Activated T-cell treated with anti-CD3 and anti-CD28 coated beads, Interleukin-2, amount 50 U/mL, for 4 hours (primary cell): Measurements from ENCODE around the gene MAST4. TPM values are rescaled to one million over a fixed set of nuclear protein-coding genes. Genes with fewer than 3 reads are reported as not detected.

ENCODE experiments used
- ATAC-seq, 2 donors: fragments of 200-7000 bp; cut with Tn5 transposase; one replicate each; pipeline ENCODE4 v1.10.0; 2021
- DNase-seq: peaks from one replicate; pipeline ENCODE4 v3.0.0-alpha.2; 2020
- H3K27me3 Mint-ChIP-seq: one replicate; pipeline ENCODE4 v1.8.0; 2021; ENCODE audit warnings: low read depth, mixed read lengths
- H3K36me3 Mint-ChIP-seq: one replicate; pipeline ENCODE4 v1.8.0; 2022; ENCODE audit warnings: mixed read lengths; ENCODE audit not compliant: insufficient read depth
- H3K4me1 Mint-ChIP-seq: one replicate; pipeline ENCODE4 v1.8.0; 2021; ENCODE audit warnings: low read depth, mixed read lengths
- H3K4me3 Mint-ChIP-seq: one replicate; pipeline ENCODE4 v1.8.0; 2021; ENCODE audit warnings: mild to moderate bottlenecking, moderate library complexity, mixed read lengths
- H3K9me3 Mint-ChIP-seq: one replicate; pipeline ENCODE4 v1.8.0; 2021; ENCODE audit warnings: mixed read lengths
- total RNA-seq, 3 donors: library from RNA; stranded (reverse); gene quantifications; one replicate each; pipeline ENCODE4 v1.2.1, GENCODE V29; 2021

The MAST4 gene
- total RNA-seq, 3 donors from 2014 or later, result 9.5 to 16.5 (median 15.5) TPM

DNA sequence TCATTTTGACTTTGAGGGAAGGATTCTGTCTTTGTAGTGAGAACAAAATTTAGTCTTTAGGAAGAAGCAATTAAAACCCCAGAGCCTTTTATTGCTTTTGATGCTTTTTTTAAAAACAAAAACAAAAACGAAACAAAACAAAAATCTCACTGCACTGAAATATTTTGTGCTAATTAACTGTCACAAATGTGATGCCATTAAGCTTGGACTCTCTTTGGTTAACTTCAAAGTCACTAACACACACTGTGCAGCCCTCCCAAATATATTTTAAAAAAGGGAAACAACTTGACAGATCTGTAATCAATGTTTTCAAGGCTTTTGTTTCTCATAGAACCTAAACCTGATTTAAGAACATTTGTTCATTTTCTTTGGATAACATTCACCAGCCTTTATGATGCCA, 290.7 kb downstream of the MAST4 start:
- H3K4me3 Mint-ChIP-seq, result no peak overlapping the region

DNA sequence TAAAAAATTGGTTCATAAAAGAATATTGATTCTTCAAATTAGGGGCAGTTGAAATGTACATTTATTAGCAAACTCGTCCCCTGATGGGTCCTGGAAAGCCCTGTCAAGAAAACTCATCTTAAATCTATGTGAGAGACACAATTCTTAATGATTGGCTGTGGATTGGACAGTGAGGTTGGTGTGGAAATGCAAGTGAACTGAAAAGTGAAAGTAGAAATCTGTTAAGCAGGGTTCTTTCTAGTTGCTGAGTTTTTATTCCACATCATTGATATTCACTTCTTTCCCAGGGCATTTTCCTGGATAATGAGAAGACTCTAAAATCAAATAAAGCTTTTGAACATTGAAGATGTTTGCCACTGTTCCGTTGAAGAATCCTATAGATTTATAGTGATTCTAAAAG, 292.4 kb downstream of the MAST4 start:
- Mint-ChIP-seq H3K27me3 (peaks cover 7% of the 10 kb centered on the region), H3K4me3 (no peak overlapping the region), H3K4me1 (no peaks in the 10 kb centered on the region)

More for the DNA sequence above, 290.7 kb downstream of the MAST4 start:
- Mint-ChIP-seq H3K36me3 (no peaks in the 10 kb centered on the region), H3K27me3 (peaks cover 7% of the 10 kb centered on the region), H3K9me3 (no peaks in the 10 kb centered on the region), H3K4me1 (no peaks in the 10 kb centered on the region)
- DNase-seq (no peak), ATAC-seq (no peak)

DNA sequence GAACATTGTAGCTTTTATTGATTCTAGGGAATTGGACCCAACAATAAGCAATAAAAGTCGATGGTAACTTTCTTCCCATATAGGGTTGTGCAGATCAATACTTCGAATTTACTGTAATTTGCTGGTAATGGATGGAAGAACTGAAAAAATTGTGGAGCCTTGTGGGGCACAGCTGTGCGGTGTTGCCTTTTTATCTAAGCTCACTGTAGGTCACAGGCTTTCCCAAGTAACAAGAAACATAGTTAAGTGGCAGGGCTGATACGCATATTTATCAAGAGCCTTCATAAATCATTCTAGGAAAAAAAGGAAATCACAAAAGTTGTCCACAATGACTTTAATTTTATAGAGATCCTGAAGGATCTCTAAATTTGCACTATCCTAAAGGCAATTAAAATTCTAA, 292.9 kb downstream of the MAST4 start:
- ATAC-seq, result no peak
- DNase-seq, result no peak
- H3K4me3 Mint-ChIP-seq, result no peak overlapping the region
- no peaks in the 10 kb centered on the region for H3K4me1 Mint-ChIP-seq
- no peaks in the 10 kb centered on the region for H3K36me3 Mint-ChIP-seq
- H3K9me3 Mint-ChIP-seq, result no peaks in the 10 kb centered on the region
- peaks cover 3% of the 10 kb centered on the region for H3K27me3 Mint-ChIP-seq

More for the DNA sequence above, 292.4 kb downstream of the MAST4 start:
- DNase-seq (no peak), ATAC-seq (no peak)
- Mint-ChIP-seq H3K36me3 (no peaks in the 10 kb centered on the region), H3K9me3 (no peaks in the 10 kb centered on the region)

DNA sequence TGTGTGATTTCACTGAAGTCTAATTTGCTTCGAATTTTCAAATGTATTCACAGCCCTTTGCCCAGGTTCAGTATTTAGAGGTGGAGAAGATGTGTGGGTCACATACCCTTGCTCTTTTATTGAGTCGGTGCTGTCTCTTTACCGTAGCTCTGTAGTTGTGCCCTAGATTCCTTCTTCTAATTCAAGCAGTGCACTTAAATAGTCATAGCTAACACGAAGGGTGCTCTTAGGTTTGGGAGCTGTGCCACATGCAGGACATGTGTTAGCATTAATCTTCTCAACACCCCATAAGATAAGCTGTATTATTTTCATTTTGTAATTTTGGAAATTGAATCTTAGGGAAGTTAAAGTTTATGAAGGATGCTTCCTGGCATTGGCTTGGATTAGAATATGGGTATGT, 293.3 kb downstream of the MAST4 start:
- H3K27me3 Mint-ChIP-seq, result peaks cover 7% of the 10 kb centered on the region
- H3K4me3 Mint-ChIP-seq, result no peak overlapping the region
- no peaks in the 10 kb centered on the region for H3K4me1 Mint-ChIP-seq
- DNase-seq (no peak), ATAC-seq (no peak)
- no peaks in the 10 kb centered on the region for H3K9me3 Mint-ChIP-seq
- H3K36me3 Mint-ChIP-seq, result no peaks in the 10 kb centered on the region

DNA sequence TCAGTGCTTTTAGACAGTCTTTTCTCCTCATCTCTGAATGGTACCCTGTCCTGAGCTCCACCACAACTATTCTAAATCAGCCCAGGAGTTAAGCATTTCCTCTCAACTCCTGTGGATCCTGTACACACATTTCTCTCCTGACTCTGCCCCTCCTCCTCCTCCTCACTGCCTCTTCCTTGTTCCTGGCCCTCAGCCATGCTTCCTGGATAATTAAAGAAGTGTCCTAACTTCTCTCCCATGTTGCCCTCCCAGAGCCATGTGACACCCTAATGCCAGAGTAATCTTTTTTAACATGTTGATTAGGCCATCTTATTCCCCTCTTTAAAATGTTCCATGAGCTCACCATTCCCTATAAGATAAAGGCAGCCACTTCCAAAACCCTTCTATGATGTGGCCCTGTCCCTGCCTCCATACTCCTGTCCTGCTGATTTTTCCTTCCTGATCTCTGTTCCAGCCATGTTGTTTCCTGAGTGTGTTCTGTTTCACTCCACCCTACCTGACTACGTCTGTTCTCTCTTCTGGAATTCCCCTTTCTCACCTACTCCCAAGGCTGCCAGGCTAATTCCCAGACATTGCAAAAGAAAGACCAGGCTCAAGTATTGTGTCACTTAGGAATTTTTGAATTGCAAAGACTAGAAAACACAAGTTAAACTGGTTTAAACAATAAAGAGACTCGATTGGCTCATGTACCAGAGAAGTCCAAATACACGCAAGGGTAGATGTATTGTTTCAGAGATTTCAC, 295.2 kb downstream of the MAST4 start:
- H3K36me3 Mint-ChIP-seq, result no peaks in the 10 kb centered on the region
- ATAC-seq, result no peak
- no peak for DNase-seq
- H3K27me3 Mint-ChIP-seq, result peaks cover 11% of the 10 kb centered on the region
- H3K4me3 Mint-ChIP-seq, result no peak overlapping the region
- no peaks in the 10 kb centered on the region for H3K4me1 Mint-ChIP-seq
- no peaks in the 10 kb centered on the region for H3K9me3 Mint-ChIP-seq

DNA sequence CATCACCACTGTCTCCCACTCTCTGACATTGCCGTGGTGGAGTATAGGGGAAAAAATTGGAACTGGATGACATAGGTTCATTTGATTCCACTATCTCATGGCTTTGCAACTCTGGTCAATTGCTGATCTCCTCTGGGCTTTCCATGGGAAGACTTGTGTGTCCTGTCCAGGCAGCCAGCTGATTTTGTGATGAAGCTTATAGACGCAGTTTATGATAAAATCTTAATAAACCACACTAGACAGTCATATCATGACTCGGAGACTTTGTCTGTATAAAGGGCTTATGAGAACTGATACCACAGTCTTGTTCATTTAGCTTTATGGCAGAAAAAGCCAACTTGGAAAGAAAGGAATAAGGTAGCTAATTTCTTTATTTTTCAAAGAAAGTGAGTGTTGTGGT, 296.5 kb downstream of the MAST4 start:
- no peaks in the 10 kb centered on the region for H3K9me3 Mint-ChIP-seq
- ATAC-seq (peak in 1 of 2 donors; percentile 19), DNase-seq (no peak)
- H3K27me3 Mint-ChIP-seq, result peaks cover 15% of the 10 kb centered on the region
- H3K36me3 Mint-ChIP-seq, result no peaks in the 10 kb centered on the region
- H3K4me1 Mint-ChIP-seq, result no peaks in the 10 kb centered on the region
- no peak overlapping the region for H3K4me3 Mint-ChIP-seq

DNA sequence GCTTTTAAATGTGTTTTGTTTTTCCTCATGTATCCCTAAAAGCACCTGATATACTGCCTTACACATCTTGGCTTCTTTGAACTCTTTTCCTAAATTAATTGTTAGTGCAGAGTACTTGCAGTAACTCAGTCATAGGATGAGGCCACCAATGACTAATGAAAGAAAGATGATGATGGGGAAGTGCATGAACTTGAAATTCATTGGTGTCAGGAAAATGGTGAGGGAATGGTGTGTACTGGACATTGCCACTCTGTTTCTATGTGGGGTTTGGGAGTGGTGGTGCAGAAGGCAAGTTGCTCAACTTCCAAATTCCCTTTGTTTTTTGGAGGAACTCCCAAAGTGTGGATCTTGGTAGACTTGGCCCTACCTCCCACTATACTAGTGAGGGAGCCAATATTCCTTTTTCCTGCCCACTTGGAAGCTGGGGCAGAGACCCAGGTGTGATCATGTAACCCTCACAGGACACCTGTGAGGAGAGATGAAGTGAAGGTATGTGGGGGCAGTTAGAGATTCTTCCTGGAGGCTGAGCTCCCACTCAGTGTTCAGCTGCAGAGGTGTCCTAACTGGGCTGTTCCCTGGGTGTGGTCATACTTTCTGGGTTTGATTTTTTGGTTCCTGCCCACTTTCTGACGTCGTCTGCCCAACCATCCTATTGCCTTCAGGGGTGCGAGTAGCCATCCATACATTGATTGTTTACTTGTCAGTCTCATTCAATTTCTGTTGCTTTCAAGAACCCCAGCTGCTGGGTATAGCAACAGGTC, 298.5 kb downstream of the MAST4 start:
- DNase-seq (no peak), ATAC-seq (no peak)
- Mint-ChIP-seq H3K27me3 (peaks cover 15% of the 10 kb centered on the region), H3K4me1 (no peaks in the 10 kb centered on the region), H3K36me3 (no peaks in the 10 kb centered on the region), H3K9me3 (no peaks in the 10 kb centered on the region), H3K4me3 (no peak overlapping the region)

DNA sequence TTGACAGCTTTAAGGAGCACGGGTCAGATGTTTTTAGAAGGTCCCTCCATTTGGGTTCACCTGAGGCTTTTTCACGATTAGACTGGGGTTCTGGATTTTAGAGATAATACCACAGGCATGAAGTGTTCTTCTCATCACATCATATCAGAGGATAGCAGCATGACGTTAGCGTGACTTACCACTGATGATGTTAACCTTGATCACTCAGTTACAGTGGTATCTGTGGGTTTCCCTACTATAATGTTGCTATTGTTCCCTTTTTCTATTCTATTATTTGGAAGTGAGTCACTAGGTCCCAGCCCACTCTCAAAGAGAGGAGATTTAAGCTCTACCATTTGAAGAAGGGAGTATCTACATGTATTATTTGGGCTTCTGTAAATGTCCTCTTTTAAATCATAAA, 300.0 kb downstream of the MAST4 start:
- ATAC-seq (peak; percentile 76 to 86), DNase-seq (no peak)
- Mint-ChIP-seq H3K9me3 (no peaks in the 10 kb centered on the region), H3K4me1 (no peaks in the 10 kb centered on the region), H3K4me3 (no peak overlapping the region), H3K36me3 (no peaks in the 10 kb centered on the region), H3K27me3 (peaks cover 16% of the 10 kb centered on the region)

DNA sequence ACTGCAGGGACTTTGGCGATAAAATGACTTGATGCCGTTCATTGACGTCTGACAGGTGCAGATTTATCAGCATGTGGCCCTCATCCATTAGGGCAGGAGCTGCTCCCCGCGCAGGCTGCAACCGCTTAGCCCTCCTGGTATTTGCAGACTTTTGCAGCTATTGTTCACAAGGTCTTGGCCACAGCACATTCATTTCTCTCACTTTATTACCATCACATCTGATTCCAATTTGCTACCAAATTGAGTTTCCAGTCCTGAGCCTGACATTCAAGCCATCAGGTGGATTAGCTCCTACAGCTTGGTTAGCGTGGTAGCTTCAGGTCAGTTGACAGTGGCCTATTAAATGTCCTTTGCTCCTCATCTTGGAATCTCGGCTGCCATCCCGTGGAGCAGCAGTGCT, 301.2 kb downstream of the MAST4 start:
- ATAC-seq (no peak), DNase-seq (no peak)
- H3K4me1 Mint-ChIP-seq, result no peaks in the 10 kb centered on the region
- no peaks in the 10 kb centered on the region for H3K9me3 Mint-ChIP-seq
- H3K36me3 Mint-ChIP-seq, result no peaks in the 10 kb centered on the region
- H3K27me3 Mint-ChIP-seq, result peaks cover 16% of the 10 kb centered on the region
- H3K4me3 Mint-ChIP-seq, result no peak overlapping the region

DNA sequence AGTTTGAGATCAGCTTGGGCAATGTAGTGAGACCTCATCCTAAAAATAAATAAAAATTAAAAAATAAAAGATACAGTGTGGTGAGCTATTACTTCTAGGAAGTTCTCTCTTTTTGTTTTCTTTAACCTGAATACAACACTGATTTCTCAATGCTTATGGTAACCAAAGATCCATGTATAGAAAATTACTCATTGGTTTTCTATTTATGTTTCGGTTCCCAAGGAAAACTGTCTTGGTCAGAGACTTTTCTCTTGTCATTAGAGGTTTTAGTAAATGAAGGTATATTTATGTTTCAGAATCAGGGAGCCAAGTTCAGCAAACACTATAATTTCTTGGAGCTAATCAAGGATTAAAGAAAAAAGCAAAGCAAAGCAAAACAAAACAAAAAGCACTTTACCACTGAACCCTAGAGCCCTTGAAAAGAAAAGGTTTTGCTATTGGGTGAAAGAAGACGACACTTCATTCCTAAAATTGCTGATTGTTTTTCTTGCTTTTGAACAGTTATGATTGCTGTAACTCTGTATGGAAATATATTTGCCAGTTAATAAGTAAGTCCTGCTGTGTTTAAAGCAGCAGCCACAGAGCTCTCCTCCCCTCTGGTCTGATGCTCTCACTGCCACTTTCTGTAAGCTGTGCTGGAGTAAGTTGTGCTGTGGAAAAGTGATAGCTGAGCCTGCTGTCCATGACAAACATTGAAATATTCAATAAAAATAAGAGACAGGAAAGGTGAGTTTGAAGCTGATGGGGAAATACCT, 302.2 kb downstream of the MAST4 start:
- Mint-ChIP-seq H3K27me3 (peaks cover 16% of the 10 kb centered on the region), H3K36me3 (no peaks in the 10 kb centered on the region), H3K4me1 (no peaks in the 10 kb centered on the region), H3K9me3 (no peaks in the 10 kb centered on the region), H3K4me3 (no peak overlapping the region)
- DNase-seq (no peak), ATAC-seq (no peak)

DNA sequence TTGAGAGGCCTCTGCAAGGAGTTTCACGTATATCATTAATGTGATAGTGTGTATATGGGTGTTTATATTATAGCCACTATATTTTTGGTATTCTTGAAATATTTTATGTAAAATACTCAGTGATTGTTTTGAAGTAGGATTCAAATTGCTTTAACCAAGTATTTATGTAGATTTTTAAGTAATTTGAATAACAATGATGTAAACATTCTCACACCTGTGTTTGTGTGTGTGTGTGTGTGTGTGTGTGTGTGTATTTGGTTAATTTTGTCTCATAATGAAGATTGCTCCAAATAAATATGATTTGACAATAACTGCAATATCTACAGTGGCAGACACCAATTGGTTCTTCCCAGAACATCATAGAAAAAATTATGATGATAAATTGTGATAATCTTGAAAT, 307.0 kb downstream of the MAST4 start:
- peaks cover 6% of the 10 kb centered on the region for H3K27me3 Mint-ChIP-seq
- no peaks in the 10 kb centered on the region for H3K4me1 Mint-ChIP-seq
- no peaks in the 10 kb centered on the region for H3K9me3 Mint-ChIP-seq
- no peak for DNase-seq
- ATAC-seq, result no peak
- H3K36me3 Mint-ChIP-seq, result no peaks in the 10 kb centered on the region
- no peak overlapping the region for H3K4me3 Mint-ChIP-seq

DNA sequence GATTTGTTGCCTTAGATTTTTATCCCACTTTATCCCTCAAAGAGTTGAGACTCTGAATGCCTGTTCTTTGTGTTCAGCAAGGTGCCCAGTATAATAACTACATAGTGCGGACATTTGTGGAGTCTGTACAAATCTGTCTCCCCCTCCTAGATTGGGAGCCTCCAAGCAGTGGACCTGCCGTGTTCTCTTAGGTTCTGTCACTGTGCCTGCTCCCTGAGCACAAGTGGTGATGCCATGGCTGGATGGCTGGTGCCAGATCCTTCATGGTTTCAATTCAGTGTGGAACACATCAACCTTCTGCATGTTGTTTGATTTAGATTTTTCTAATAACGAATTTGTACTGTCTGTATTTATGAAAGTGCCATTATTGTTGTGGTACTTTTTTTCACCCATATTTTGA, 307.5 kb downstream of the MAST4 start:
- Mint-ChIP-seq H3K27me3 (peaks cover 6% of the 10 kb centered on the region), H3K9me3 (no peaks in the 10 kb centered on the region), H3K4me1 (no peaks in the 10 kb centered on the region), H3K4me3 (no peak overlapping the region), H3K36me3 (no peaks in the 10 kb centered on the region)
- ATAC-seq (no peak), DNase-seq (no peak)

DNA sequence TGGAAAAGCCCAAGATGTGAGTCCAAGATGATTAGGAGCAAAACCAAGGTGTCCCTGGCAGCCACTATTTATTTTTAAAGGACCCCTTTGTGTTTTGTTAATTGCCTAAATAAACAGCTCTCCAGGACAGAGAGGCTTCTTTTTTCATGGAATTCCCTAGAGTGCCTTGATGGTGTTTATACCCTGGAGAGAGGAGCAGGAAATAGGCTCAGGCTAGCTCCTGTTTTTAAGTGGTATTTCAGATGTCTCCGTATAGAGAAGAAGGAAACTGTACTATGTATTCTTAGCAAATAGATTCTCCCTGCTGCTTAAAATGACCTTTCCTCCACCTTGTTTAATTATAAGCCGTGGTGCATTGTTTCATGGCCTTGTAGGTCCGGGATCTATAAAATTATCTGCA, 308.0 kb downstream of the MAST4 start:
- no peak for DNase-seq
- Mint-ChIP-seq H3K36me3 (no peaks in the 10 kb centered on the region), H3K4me1 (no peaks in the 10 kb centered on the region), H3K4me3 (no peak overlapping the region), H3K9me3 (no peaks in the 10 kb centered on the region), H3K27me3 (peaks cover 6% of the 10 kb centered on the region)
- ATAC-seq, result no peak

DNA sequence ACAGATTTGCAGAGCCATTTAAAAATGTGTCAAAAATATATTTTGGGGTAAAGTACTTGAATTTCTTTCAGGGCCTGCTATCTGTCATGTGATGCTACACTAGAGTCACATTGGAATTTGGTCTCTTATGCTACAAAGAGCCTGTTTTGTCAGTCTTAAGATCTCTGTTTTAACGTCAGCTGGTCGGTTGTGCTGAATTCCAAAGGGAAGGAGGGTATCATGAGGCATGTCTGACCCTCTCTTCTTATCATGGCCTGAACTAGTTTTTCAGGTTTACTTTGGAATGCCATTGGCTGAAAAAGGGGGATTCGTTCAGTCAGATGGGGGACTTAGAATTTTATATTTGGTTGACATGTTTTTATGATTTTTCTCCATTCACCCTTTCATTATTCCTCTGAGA, 309.8 kb downstream of the MAST4 start:
- H3K27me3 Mint-ChIP-seq, result peaks cover 5% of the 10 kb centered on the region
- H3K4me3 Mint-ChIP-seq, result no peak overlapping the region
- no peaks in the 10 kb centered on the region for H3K36me3 Mint-ChIP-seq
- no peak for DNase-seq
- no peak for ATAC-seq
- no peaks in the 10 kb centered on the region for H3K4me1 Mint-ChIP-seq
- H3K9me3 Mint-ChIP-seq, result no peaks in the 10 kb centered on the region
